ENCODE results near the gene KANSL1. TPM values are rescaled to one million over a fixed set of nuclear protein-coding genes. Genes with fewer than 3 reads are reported as not detected.

The KANSL1 gene
- total and polyA plus RNA-seq, 2 experiments from 2014 or later, result 49.0 to 206 TPM

DNA sequence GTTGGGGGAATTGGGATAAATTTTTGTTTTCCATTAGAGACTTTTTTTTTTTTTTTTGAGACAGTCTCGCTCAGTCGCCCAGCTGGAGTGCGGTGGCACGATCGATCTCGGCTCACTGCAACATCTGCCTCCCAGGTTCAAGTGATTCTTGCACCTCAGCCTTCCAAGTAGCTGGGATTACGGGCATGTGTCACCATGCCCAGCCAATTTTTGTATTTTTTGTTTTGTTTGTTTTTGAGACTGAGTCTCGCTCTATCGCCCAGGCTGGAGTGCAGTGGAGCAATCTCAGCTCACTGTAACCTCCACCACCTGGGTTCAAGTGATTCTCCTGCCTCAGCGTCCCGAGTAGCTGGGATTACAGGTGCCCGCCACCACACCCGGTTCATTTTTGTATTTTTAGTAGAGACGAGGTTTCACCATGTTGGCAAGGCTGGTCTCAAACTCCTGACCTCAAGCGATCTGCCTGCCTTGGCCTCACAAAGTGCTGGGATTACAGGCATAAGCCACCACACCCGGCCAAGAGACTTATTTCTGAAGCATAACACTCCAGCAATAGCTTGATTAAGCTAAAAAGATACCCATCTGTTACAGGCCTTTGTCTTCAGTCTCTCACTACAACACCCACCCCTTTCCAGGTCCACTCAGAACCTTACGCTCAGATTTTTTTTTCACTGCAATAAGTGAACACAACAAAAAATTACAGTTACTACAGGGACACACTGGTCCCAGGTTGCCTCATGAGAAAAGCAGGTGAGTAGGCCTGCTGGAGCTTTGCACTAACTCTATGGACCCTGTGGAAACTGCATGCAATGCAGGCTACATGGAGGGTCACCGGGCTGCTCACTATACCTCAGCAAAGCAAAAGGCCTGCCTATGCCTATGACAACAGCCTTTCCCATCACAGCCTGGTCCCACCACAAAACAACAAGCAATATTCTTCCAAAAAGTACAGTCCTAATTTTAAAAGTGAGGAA lies 34.6 kb downstream of the KANSL1 start:
- Mint-ChIP-seq H3K36me3 (ENCODE audit: low read depth) (peaks cover 4% of the 10 kb centered on the region; the same call in 2 of the 3 replicates), H3K9me3 (no peaks in the 10 kb centered on the region), H3K27me3 (ENCODE audit: insufficient read depth, low read depth, poor library complexity) (peaks cover 3% of the 10 kb centered on the region), H3K27ac (peak overlapping the region; percentile 29), H3K4me1 (peaks cover 65% of the 10 kb centered on the region), H3K4me3 (no peak overlapping the region)
- Histone ChIP-seq H3K27ac (ENCODE audit: low read depth) (no peak overlapping the region), H3K4me2 (no peak overlapping the region), H3K9me2 (ENCODE audit: insufficient read depth) (no peaks in the 10 kb centered on the region), H3K36me3 (ENCODE audit: insufficient read depth) (no peaks in the 10 kb centered on the region), H3K4me3 (no peak overlapping the region), H4K20me1 (replicated peaks; ENCODE audit: insufficient read depth) (peaks cover 98% of the 10 kb centered on the region), H3K4me1 (ENCODE audit: insufficient read depth) (peaks cover 81% of the 10 kb centered on the region), H3F3A (replicated peaks; ENCODE audit: low read depth) (no peaks in the 10 kb centered on the region), H3K79me2 (replicated peaks; ENCODE audit: insufficient read depth) (peaks cover 100% of the 10 kb centered on the region), H3K27me3 (ENCODE audit: insufficient read depth) (no peaks in the 10 kb centered on the region), H2AFZ (no peak overlapping the region)
- TF ChIP-seq CREB1 (CRISPR knock-in tag; IDR thresholded peaks at IDR 0.05; ENCODE audit: low read depth), result no peak
- TF ChIP-seq, protein P1, sequence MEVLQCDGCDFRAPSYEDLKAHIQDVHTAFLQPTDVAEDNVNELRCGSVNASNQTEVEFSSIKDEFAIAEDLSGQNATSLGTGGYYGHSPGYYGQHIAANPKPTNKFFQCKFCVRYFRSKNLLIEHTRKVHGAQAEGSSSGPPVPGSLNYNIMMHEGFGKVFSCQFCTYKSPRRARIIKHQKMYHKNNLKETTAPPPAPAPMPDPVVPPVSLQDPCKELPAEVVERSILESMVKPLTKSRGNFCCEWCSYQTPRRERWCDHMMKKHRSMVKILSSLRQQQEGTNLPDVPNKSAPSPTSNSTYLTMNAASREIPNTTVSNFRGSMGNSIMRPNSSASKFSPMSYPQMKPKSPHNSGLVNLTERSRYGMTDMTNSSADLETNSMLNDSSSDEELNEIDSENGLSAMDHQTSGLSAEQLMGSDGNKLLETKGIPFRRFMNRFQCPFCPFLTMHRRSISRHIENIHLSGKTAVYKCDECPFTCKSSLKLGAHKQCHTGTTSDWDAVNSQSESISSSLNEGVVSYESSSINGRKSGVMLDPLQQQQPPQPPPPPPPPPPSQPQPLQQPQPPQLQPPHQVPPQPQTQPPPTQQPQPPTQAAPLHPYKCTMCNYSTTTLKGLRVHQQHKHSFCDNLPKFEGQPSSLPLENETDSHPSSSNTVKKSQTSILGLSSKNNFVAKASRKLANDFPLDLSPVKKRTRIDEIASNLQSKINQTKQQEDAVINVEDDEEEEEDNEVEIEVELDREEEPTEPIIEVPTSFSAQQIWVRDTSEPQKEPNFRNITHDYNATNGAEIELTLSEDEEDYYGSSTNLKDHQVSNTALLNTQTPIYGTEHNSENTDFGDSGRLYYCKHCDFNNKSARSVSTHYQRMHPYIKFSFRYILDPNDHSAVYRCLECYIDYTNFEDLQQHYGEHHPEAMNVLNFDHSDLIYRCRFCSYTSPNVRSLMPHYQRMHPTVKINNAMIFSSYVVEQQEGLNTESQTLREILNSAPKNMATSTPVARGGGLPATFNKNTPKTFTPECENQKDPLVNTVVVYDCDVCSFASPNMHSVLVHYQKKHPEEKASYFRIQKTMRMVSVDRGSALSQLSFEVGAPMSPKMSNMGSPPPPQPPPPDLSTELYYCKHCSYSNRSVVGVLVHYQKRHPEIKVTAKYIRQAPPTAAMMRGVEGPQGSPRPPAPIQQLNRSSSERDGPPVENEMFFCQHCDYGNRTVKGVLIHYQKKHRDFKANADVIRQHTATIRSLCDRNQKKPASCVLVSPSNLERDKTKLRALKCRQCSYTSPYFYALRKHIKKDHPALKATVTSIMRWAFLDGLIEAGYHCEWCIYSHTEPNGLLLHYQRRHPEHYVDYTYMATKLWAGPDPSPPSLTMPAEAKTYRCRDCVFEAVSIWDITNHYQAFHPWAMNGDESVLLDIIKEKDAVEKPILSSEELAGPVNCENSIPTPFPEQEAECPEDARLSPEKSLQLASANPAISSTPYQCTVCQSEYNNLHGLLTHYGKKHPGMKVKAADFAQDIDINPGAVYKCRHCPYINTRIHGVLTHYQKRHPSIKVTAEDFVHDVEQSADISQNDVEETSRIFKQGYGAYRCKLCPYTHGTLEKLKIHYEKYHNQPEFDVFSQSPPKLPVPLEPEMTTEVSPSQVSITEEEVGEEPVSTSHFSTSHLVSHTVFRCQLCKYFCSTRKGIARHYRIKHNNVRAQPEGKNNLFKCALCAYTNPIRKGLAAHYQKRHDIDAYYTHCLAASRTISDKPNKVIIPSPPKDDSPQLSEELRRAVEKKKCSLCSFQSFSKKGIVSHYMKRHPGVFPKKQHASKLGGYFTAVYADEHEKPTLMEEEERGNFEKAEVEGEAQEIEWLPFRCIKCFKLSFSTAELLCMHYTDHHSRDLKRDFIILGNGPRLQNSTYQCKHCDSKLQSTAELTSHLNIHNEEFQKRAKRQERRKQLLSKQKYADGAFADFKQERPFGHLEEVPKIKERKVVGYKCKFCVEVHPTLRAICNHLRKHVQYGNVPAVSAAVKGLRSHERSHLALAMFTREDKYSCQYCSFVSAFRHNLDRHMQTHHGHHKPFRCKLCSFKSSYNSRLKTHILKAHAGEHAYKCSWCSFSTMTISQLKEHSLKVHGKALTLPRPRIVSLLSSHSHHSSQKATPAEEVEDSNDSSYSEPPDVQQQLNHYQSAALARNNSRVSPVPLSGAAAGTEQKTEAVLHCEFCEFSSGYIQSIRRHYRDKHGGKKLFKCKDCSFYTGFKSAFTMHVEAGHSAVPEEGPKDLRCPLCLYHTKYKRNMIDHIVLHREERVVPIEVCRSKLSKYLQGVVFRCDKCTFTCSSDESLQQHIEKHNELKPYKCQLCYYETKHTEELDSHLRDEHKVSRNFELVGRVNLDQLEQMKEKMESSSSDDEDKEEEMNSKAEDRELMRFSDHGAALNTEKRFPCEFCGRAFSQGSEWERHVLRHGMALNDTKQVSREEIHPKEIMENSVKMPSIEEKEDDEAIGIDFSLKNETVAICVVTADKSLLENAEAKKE (CRISPR knock-in tag; IDR thresholded peaks at IDR 0.05), result no peak
- no peak for TF ChIP-seq NANOG (IDR thresholded peaks at IDR 0.05; ENCODE audit: borderline replicate concordance)
- TF ChIP-seq, protein P2, sequence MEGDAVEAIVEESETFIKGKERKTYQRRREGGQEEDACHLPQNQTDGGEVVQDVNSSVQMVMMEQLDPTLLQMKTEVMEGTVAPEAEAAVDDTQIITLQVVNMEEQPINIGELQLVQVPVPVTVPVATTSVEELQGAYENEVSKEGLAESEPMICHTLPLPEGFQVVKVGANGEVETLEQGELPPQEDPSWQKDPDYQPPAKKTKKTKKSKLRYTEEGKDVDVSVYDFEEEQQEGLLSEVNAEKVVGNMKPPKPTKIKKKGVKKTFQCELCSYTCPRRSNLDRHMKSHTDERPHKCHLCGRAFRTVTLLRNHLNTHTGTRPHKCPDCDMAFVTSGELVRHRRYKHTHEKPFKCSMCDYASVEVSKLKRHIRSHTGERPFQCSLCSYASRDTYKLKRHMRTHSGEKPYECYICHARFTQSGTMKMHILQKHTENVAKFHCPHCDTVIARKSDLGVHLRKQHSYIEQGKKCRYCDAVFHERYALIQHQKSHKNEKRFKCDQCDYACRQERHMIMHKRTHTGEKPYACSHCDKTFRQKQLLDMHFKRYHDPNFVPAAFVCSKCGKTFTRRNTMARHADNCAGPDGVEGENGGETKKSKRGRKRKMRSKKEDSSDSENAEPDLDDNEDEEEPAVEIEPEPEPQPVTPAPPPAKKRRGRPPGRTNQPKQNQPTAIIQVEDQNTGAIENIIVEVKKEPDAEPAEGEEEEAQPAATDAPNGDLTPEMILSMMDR (conservative IDR thresholded peaks at IDR 0.05; ENCODE audit: low read depth in 2 of 2), result no peak
- no peak for TF ChIP-seq EZH2phosphoT487 (IDR thresholded peaks at IDR 0.05; ENCODE audit: unreplicated experiment)
- TF ChIP-seq JUNB (IDR thresholded peaks at IDR 0.05; ENCODE audit: unreplicated experiment), result no peak
- TF ChIP-seq EZH2 (IDR thresholded peaks at IDR 0.05; ENCODE audit: low read depth, unreplicated experiment), result no peak
- TF ChIP-seq ZNF114 (CRISPR knock-in tag; IDR thresholded peaks at IDR 0.05), result no peak
- TF ChIP-seq, protein P3, sequence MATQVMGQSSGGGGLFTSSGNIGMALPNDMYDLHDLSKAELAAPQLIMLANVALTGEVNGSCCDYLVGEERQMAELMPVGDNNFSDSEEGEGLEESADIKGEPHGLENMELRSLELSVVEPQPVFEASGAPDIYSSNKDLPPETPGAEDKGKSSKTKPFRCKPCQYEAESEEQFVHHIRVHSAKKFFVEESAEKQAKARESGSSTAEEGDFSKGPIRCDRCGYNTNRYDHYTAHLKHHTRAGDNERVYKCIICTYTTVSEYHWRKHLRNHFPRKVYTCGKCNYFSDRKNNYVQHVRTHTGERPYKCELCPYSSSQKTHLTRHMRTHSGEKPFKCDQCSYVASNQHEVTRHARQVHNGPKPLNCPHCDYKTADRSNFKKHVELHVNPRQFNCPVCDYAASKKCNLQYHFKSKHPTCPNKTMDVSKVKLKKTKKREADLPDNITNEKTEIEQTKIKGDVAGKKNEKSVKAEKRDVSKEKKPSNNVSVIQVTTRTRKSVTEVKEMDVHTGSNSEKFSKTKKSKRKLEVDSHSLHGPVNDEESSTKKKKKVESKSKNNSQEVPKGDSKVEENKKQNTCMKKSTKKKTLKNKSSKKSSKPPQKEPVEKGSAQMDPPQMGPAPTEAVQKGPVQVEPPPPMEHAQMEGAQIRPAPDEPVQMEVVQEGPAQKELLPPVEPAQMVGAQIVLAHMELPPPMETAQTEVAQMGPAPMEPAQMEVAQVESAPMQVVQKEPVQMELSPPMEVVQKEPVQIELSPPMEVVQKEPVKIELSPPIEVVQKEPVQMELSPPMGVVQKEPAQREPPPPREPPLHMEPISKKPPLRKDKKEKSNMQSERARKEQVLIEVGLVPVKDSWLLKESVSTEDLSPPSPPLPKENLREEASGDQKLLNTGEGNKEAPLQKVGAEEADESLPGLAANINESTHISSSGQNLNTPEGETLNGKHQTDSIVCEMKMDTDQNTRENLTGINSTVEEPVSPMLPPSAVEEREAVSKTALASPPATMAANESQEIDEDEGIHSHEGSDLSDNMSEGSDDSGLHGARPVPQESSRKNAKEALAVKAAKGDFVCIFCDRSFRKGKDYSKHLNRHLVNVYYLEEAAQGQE (IDR thresholded peaks at IDR 0.05; ENCODE audit: unreplicated experiment), result no peak
- TF ChIP-seq, protein P4, sequence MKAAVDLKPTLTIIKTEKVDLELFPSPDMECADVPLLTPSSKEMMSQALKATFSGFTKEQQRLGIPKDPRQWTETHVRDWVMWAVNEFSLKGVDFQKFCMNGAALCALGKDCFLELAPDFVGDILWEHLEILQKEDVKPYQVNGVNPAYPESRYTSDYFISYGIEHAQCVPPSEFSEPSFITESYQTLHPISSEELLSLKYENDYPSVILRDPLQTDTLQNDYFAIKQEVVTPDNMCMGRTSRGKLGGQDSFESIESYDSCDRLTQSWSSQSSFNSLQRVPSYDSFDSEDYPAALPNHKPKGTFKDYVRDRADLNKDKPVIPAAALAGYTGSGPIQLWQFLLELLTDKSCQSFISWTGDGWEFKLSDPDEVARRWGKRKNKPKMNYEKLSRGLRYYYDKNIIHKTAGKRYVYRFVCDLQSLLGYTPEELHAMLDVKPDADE (IDR thresholded peaks at IDR 0.05), result no peak
- no peak for TF ChIP-seq ZNF331 (CRISPR knock-in tag; IDR thresholded peaks at IDR 0.05; ENCODE audit: low read depth)
- ATAC-seq (peak; percentile 69), DNase-seq (ENCODE audit: low spot score) (no peak)
